Measurements from ENCODE around the gene EID3. TPM values are rescaled to one million over a fixed set of nuclear protein-coding genes. Genes with fewer than 3 reads are reported as not detected.

Gene EID3
- total RNA-seq, 6 experiments from 2014 or later: 2.2 to 4.4 (median 4.1) TPM

- Mint-ChIP-seq H3K27ac (peak overlapping the region; percentile 62), H3K27me3 (ENCODE audit: insufficient read depth) (peaks cover 70% of the 10 kb centered on the region), H3K36me3 (ENCODE audit: low read depth) (peaks cover 59% of the 10 kb centered on the region), H3K4me3 (peak overlapping the region; percentile 24; the same call in 1 of the 2 replicates), H3K9me3 (peaks cover 14% of the 10 kb centered on the region), H3K4me1 (ENCODE audit: low read depth) (peaks cover 52% of the 10 kb centered on the region)
- DNase-seq: no peak
- TF ChIP-seq CTCF (IDR thresholded peaks at IDR 0.05): 0 out of 2 replicates have a peak, but pooled peaks have one; percentile 14
Measured at GRCh38 chr12:104339663-104340062, 36.1 kb downstream of the EID3 start.

- TF ChIP-seq CTCF (IDR thresholded peaks at IDR 0.05): no peak
- H3K36me3 Mint-ChIP-seq (ENCODE audit: low read depth): peaks cover 58% of the 10 kb centered on the region
Measured at GRCh38 chr12:104340177-104340576, 36.6 kb downstream of the EID3 start.

GRCh38 chr12:104340925-104341611, 37.5 kb downstream of the EID3 start:
- Mint-ChIP-seq H3K36me3 (ENCODE audit: low read depth) (peaks cover 61% of the 10 kb centered on the region), H3K9me3 (peaks cover 14% of the 10 kb centered on the region; the same call in 1 of the 2 replicates), H3K4me1 (ENCODE audit: low read depth) (peaks cover 59% of the 10 kb centered on the region), H3K27ac (peak overlapping the region; percentile 62), H3K27me3 (ENCODE audit: insufficient read depth) (peaks cover 66% of the 10 kb centered on the region), H3K4me3 (peak overlapping the region; percentile 25; the same call in 1 of the 2 replicates)
- no peak for DNase-seq
- TF ChIP-seq CTCF (IDR thresholded peaks at IDR 0.05): no peak

More at GRCh38 chr12:104340177-104340576, 36.6 kb downstream of the EID3 start:
- Mint-ChIP-seq H3K27ac (peak overlapping the region; percentile 62), H3K4me1 (ENCODE audit: low read depth) (peaks cover 54% of the 10 kb centered on the region), H3K27me3 (ENCODE audit: insufficient read depth) (peaks cover 69% of the 10 kb centered on the region), H3K9me3 (peaks cover 14% of the 10 kb centered on the region; the same call in 1 of the 2 replicates), H3K4me3 (peak overlapping the region; percentile 42)
- DNase-seq: no peak

GRCh38 chr12:104342147-104342546, 38.6 kb downstream of the EID3 start:
- Mint-ChIP-seq H3K27ac (peak overlapping the region; percentile 62), H3K27me3 (ENCODE audit: insufficient read depth) (peaks cover 70% of the 10 kb centered on the region), H3K4me3 (peak overlapping the region; percentile 25; the same call in 1 of the 2 replicates), H3K4me1 (ENCODE audit: low read depth) (peaks cover 61% of the 10 kb centered on the region), H3K9me3 (peaks cover 14% of the 10 kb centered on the region; the same call in 1 of the 2 replicates), H3K36me3 (ENCODE audit: low read depth) (peaks cover 62% of the 10 kb centered on the region)
- no peak for TF ChIP-seq CTCF (IDR thresholded peaks at IDR 0.05)
- no peak for DNase-seq

GRCh38 chr12:104342635-104343249, 39.2 kb downstream of the EID3 start:
- peaks cover 66% of the 10 kb centered on the region for H3K36me3 Mint-ChIP-seq (ENCODE audit: low read depth)
- peaks cover 67% of the 10 kb centered on the region for H3K4me1 Mint-ChIP-seq (ENCODE audit: low read depth)
- no peak for TF ChIP-seq CTCF (IDR thresholded peaks at IDR 0.05)
- H3K27me3 Mint-ChIP-seq (ENCODE audit: insufficient read depth): peaks cover 72% of the 10 kb centered on the region
- peak overlapping the region; percentile 7; the same call in 1 of the 2 replicates for H3K4me3 Mint-ChIP-seq
- no peak for DNase-seq
- H3K27ac Mint-ChIP-seq: peak overlapping the region; percentile 62
- H3K9me3 Mint-ChIP-seq: peaks cover 14% of the 10 kb centered on the region; the same call in 1 of the 2 replicates
